HG03139 (cell line): ENCODE results near the gene NPRL2.

ENCODE experiments used
- ATAC-seq: cut with Tn5 transposase; IDR thresholded peaks from one replicate; pipeline ENCODE4 v1.9.1; 2021; ENCODE audit not compliant: unreplicated experiment

The NPRL2 gene

DNA sequence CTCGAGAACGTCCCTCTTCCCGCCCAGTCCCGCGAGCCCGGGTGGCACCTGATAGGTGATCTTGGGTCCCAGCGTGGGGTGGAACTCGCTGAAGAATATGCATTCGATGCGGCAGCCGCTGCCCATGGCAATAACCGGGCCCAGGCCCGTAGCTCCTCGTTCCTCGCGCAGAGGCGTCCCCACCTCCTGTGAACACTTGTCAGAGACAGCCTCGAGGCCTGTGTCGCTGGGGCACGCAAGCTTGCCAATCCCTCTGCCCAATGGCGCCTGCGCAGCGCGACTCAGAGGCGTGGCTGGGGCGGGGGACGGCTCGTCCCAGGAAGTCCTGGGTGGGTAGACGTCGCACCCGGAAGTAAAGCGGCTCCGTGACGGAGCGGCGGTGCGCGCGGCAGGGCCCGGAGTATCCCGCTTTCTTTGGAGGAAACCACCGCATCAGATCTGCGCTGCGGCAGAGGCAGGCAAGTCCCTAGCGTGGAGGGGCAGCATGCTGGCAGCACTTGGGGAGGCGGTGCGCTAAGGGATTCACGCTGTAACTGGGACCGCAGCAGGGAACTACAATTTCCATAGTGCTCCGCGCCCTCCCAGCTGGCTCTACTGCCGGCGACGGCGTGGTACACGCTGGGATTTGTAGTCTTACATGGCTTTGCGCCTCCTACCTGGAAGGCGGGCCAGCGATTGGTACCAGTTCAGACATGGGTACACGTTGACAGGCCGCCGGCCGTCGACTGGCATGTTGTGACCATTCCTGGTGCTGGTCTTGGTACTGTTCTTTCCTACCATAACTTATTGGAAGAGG, at the start of gene NPRL2, which contains the start of gene CYB561D2:
Gene NPRL2, minus strand, starts transcription at position 249 of the 796 bp plus-strand sequence. Its CDS starts 123 bp downstream, at position 126.
Gene CYB561D2, plus strand, starts transcription at position 336 of the 796 bp plus-strand sequence. CDS start 572 bp downstream, outside the sequence.
- peak; percentile 77 for ATAC-seq

DNA sequence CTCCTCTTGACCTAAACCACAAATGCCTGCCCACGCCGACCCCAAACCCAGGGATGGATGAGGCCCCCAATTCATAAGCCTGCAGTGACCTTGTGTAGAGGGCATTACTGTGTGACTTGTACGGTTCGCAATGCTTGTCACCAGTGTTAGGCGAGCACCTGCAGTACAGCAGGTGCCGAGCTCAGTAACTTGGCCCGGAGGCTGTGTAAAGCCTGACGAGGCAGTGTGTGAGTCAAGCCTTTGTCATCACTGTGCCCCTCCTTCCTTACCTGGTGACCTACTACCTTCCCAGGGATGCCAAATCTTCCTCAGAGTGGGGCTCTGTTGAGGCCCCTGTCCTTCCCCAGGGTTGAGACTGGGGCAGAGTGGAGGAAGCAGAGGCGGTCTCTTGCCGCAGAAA, 45.9 kb upstream of the NPRL2 start:
- ATAC-seq, result no peak

DNA sequence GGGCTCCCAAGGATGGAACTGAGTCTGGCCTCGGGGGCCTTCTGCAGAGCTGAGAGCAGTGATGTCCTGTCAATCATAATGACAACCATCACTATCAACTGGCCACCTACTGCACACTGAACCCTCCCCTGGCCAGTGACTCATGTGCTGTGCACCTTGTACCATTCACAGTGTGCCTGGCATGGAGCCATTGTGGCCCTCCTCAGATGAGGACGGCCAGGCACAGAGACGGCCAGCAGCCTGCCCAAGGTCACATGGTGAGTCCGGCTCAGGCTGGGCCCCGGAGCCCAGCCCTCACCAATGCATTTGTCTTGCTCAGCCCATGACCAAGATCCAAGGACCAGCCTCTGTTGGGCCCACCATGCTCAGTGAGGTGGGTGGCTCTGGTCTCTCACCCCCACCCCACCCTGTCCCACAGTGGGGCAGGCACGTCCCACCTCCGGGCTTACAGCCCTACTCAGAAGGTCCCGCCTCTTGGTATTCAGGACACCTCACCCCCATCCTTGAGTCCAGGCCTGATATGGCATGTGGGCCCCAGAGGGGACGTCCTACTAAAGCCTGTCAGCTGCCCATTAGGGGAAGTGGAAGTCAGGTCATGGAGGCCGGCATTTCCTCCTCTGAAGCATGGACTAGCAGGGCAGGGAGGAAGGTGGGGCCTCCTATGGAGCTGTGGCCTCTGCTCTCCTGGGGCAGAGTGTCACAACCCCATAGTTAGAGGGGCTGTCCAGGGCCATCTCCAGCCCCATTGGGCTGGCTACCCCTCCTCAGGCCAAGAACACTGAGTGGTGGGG, 44.7 kb upstream of the NPRL2 start:
- no peak for ATAC-seq

DNA sequence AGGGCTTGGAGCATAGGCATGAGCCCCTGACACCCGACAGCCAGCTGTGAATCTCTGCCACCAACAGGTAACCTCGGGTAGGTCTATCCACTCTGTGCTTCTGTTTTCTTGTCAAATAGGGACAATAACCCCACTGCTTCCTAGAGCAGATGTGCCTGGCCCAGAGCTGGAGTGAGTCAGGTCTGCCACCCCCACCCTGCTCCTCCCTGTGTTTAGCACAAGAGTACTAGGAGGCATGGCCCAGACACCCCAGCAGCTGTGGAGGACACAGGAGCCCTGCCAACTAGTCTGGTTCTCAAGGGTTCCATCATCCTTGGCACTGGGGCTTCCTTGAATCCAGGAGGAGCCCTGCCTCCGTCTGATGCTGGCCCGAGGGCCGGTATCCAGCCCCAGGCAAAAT, 42.5 kb upstream of the NPRL2 start:
- no peak for ATAC-seq

DNA sequence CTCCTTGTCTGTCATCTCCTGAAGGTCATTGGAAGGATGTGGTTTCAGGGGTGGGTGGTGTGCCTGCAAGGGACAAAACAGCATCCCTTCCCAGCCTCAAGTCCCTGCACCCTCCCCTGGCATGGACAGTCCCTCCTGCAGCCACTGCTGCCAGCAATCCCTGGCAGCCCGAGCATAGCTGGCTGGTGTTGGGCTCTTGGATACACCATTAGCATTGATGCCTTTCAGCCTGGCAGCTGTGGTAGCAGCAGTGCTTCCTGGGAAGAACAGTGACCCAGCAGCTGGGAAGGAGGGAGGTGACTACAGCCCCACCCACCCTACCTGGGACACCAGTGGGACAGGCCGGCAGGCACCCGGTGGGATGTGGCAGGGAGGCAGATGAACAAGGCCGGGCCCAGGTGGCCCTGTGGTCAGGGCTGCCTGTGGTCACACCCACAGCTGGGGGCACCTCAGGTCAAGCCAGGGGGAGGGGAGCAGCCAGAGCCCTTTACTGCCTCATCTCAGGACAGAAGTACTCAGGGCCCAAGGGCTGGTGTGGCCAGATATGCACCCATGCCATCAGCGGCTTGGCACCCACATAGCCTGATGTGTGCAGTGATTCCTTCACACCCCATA, 41.6 kb upstream of the NPRL2 start:
- ATAC-seq, result no peak

DNA sequence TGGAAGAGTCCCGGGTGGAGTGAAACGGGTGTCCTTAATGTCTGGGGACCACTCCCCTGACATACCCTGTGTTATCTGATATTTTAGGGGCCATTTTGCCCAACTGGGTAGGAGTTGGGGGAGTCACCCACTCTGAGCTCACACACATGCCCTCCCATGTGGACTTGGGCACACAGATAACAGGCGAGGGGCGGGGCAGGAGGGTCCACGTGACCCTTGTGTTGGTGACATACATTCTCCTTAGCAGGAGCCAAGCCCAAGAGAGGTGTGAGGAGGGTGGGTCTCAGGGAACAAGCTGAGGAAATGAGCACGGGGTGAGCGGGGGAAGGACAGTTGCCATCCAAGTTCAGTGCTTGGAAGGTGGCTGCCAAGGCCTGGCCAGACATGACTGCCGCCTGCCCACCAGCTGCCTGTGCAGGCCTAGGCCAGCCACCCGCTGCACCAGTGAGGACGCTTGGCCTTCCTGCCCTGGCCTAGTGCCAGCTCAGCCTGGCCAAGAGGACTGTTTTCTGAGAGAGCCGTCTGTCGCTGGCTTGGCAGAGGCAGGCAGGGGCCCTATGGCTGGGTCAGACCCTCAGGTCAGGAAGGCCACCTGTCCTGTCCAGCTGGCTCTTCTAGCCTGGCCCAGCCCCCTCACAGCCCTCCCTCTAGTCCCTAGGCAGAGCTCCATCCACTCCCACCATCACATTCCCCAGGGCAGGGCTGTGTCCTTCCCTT, 40.1 kb upstream of the NPRL2 start:
- no peak for ATAC-seq

DNA sequence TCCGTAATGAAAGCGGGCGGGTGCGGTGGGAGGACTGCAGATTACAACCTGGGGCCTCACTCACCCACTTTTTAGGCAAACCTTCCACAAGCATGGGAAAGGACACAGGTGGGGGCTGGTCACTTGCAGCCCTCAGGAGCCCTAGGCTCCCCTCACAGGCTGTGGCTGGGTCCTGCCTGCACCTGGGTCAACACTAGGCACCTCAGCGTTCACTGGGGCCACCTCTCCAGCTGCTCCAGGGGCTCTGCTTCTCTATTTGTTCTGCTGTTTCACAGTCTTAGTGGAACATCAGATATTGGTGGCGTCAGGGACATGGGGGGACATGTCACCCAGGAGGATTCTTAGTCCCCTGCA, 38.8 kb upstream of the NPRL2 start:
- no peak for ATAC-seq

DNA sequence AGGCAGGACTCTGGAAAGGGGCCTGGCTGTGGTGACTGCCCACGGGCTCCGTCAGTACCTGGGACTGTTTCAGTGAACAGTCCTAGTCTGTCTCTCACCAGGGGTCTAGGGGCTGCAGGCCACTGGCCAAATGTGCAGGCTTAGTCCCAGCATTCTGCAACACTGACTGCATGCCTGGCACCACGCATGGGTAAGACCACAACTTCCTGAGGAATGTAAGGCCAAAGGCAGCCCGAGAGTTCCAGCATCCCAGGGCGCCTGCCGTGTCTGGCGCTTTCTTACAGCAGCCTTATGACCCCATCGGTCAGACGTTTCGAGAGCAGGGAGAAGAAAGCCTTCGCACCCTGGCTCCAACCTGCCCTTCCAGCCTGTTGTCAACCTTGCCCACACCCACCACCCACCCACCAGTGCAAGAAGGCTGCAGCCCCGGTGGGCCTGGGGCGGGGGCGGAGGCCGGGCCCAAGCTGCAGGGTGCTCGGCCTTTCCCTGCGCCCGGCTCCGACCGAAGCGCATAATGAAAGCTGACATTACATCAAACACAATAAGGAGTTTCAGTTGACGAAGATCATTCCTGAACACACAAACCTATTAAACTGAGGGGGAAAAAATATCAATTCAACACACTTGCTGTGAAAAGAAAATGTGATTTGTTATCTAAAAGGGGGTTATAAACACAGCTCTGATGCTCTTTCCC, 38.3 kb upstream of the NPRL2 start:
- ATAC-seq, result no peak

DNA sequence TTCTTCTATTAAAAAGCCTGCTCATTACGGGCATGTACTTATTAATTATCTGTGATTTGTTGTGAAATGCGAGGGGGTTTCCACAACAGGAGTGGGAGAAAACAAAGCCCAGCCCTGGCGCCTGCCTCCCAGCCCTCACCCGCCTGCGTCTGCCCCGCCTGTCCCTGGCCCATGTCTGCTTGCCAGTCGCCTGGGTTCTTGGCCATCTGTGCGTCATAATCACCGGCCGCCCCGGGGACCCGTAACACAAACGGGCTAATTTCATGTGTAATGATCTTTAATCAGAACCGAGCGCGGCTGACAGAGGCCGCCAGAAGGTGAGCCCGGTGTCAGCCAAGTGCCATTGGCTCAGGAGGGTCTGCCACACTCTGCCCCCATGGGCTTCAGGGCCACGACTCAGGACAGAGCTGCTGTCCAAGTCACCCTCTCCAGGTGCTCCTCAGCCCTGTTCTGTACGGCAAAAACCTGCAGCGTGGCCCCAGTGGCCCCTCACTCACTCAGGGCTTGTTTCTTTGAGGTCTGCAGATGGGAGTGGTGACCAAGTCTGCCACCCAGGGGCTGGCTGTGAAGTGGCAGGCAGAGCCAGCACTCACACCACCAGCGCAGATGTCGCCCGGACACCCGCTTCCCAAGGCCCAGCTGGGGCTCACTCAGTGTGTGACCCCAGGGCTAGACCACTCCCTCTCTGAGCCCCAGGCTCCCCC, 37.6 kb upstream of the NPRL2 start:
- ATAC-seq, result no peak

DNA sequence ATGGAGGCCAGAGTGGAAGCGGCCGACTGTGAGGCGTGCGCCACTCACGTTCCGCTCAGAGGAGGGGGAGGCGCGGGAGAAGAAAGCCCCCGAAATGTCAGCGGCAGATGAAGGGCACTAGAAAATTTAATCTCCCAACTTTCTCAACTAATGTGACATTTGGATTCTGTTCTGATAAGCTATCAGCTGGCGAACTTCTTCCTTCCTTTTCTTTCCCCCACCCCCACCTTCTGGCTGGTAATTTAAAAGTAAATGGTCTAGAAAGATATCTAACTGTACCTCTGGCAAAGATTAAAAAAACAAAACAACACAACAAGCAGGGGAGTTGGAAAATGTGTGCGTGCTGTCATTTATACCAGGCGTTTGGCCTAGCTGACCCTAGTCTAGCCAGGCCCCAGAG, 35.2 kb upstream of the NPRL2 start:
- no peak for ATAC-seq

DNA sequence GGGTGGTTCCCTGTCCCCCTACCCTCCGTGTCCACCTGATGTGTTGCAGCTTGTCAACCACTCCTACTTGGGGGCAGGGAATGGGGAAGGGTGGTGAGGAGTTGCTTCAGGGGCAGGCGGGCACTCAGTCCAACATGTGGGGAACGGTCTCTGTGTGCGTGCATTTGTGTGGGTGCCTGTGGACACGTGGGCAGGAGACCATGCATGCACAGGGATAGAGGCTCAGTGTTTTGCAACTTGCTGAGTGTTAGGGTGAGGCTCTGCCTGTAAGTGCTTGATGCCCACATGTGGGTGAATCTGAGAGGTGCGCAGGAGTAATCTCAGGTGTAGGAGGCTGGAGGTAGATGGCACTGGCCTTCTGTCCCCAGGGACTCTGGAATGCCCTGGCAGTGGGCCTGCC, 33.2 kb upstream of the NPRL2 start:
- no peak for ATAC-seq

DNA sequence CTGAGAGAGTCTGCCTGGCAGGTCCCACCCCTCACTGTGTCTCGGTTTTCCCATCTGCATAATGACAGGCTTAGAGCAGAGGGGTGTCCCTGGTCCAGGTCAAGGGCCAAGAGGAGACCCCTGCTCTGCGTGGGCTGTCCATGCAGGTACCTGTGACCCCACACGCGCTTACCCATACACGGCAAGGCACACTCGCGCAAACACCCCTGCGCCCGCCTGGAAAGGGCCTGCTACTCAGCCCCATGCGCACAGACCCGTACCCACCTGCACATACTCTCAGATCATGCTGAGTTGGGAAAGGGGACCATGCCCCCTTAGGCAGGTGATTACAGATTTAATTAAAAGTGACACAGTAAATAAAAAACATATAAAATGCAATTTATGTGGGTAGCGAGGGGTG, 32.1 kb upstream of the NPRL2 start:
- no peak for ATAC-seq

DNA sequence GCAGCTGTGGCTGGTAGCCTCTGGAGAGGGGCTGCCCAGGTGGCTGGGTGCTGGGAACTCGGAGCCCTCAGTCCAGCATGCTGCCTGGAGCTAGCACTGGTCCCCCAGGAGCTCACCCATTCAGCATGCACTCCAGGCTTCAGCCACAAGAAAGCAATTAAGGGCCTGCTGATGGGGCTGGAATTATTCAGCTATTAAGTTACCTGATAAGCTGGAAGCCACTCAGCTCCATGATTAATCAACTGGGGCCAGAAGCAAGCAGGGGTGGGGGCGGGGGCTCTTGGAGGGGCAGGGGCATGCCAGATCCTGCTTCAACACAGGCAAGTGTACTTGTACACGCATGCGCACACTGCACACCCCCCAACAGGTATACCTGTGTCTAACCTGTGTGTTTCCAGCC, 30.8 kb upstream of the NPRL2 start:
- no peak for ATAC-seq

DNA sequence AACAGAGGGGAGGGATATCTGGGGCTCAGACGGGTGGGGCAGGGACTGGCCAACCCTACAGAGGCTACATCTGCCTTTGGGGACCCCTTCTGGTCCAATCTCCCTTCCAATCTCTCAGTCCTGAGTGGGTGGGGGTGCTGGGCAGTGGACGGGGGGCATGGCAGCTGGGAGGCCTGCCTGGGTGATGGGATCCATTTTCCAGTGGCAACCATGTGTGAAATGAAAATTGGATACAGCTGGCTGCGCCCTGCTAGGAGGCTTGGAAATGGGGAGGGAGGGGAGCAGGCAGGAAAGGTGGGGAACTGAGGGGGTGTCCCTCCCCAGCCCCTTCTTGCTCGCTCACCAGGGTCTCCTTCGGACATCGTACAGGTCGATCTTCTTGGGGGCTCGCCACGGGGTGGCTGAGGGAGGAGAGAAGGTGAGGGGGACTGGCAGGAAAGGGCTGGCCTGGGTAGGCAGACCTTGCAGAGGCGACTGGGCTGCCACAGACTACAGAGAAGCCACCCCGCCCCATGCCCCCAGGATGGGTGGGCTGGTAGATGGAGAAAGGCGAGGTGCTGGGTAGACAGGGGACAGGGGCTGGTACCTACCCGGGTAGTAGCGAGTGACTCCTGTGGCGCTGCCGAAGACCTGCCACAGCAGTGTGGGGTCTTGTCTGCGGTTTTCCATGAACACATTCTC, 30.0 kb upstream of the NPRL2 start:
- ATAC-seq, result no peak

DNA sequence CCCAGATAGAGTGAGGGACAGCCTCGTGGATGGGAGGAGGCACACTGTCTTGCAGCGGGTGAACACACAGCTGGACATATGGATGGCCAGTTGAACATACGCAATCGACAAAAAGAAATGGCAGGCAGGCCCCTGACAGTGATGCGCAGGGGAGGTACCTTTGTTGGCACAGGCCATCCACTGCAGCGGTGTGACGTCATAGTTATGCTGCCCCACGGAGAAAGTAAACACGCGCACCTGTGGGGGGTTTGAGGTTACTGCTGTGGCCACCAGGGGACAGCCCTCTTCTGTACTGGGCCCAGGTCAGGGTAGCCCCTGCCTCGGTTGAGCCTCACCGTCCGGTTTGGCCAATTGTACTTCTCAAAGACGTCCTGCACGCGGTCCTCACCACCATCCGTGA, 28.2 kb upstream of the NPRL2 start:
- no peak for ATAC-seq

DNA sequence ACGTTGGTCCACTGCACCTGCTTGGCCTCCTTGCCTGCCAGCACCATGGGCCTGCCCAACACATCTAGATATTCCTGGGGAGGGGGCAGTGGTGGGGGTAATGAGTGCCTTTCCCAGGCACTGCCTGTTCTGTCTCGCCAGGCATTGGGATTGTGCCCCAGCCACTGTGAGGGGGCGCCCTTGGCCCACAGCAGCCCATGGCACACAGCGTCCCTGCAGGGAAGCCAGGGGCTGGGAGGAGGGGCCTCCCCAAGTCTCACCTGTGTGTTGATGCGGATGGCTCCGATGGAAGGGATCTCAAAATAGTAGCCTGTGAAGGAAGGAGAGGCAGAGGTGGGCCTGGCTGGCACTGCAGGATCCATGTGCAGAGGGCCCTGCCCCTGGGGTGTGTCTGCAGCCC, 27.4 kb upstream of the NPRL2 start:
- ATAC-seq, result no peak

DNA sequence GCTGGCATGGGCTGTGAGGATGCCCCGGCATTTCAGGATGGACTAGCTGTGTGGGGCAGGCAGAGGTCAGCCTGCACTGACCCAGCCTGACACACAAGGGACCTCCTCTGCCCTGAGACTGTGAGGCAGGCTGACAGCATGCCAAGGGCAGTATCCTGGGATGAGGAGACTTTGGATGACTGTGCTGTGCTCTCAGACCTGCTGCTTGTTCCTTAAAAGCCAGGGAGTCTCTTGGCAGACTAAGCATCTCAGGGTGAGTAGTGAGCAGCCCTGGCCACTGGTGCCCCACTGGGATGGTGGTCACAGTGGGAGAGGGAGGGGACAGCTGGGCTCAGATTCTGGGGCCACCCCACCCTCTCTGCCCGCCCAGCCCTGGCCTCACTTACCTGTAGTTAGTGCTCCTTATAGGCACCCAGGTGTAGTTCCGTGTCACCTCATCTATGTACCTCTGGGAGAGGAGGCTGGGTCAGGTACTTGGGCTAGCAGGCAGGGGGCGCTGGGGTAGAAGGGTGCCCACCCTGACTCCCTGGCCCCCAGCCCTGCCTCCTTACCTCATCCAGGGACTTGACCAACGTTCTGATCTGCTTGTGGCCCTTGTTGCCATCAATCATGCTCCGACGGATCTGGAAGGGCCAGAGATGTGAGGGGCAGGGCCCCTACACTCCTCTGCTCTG, 24.8 kb upstream of the NPRL2 start:
- no peak for ATAC-seq

DNA sequence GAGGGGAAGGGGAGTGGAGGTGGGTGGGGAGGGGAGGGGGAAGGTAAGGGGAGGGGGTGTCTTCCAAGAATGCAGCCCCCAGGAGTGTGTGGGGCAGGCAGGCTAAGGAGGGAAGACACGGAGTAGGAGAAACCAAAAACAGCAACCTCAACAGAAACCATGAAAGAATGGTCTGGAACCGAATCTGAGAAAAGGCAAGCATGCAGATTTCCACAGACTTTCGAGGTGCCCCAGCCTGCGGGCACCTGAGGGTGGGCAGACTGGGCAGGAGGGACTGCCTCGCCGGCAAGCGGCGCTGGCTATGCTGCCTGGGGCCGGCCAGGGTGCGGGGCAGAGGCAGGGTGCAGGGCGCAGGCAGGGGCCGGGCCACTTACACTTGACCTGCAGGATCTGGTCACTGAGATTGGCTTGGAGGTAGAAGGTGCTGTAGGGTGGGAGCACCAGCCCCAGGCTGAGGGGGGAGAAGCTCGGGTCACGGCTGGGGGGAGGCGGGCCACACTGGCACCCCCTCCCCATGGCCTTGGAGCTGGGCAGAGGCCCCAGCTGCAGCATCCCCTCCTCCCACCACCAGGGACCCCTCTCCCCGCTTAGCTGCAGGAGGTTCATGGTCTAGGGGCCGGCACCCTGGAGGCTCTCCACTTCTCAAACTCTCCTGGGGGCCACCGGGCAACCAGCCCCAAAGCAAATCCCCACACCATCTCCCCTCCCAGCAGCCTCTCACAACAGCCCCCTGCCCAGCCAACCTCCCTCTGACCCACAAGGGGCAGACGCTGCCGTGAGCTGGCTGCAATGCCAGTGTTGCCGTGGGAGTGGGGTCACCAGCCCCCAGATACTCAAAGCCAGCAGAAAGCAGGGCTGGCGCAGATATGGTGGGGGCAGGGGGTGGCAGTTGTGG, 24.0 kb upstream of the NPRL2 start:
- no peak for ATAC-seq
